Upper lobe of left lung (tissue), 6 donors: ENCODE results near the gene TBP. TPM values are rescaled to one million over a fixed set of nuclear protein-coding genes. Genes with fewer than 3 reads are reported as not detected.
A peak's percentile ranks its signal among the peaks of the same experiment; 100 is the strongest.
"Not testable (repeated sequence)": the region's sequence is repeated elsewhere in the genome, so short reads cannot be mapped to it uniquely, and the experiment has no call there.

Experiments used
- ATAC-seq, 2 donors: fragments of 200-7000 bp; cut with Tn5 transposase; one replicate each; pipeline ENCODE4 v1.9.1; 2022; ENCODE audit warnings: mild to moderate bottlenecking in 2 of 2, moderate library complexity in 2 of 2; ENCODE audit not compliant: low FRiP score in 2 of 2
- DNase-seq, 2 donors: peaks; one replicate each; pipeline ENCODE4 v3.0.0-alpha.2; 2019 to 2020
- H3K27ac ChIP-seq, 4 donors: fragments of 200-600 bp; sonication (generic); one replicate each; pipeline ENCODE4 v1.5.1; 2016 to 2019
- H3K27me3 ChIP-seq, 4 donors: fragments of 200-600 bp; sonication (generic); one replicate each; pipeline ENCODE4 v1.5.1; 2017 to 2019
- H3K36me3 ChIP-seq, 4 donors: fragments of 200-600 bp; sonication (generic); one replicate each; pipeline ENCODE4 v1.5.1; 2016 to 2019
- H3K4me1 ChIP-seq, 4 donors: fragments of 200-600 bp; sonication (generic); one replicate each; pipeline ENCODE4 v1.5.1; 2018 to 2019
- H3K4me3 ChIP-seq, 4 donors: fragments of 200-600 bp; sonication (generic); one replicate each; pipeline ENCODE4 v1.5.1; 2017 to 2019; ENCODE audit warnings: mild to moderate bottlenecking in 2 of 4, moderate library complexity in 1 of 4
- H3K9me3 ChIP-seq, 4 donors: fragments of 200-600 bp; sonication (generic); one replicate each; pipeline ENCODE4 v1.5.1; 2018 to 2019
- CTCF ChIP-seq, 6 experiments: fragments of 450-650 bp in 4 of 6; fragments of 200-600 bp in 2 of 6; sonication (generic) in 2 of 6; IDR thresholded peaks; one replicate each; pipeline ENCODE4 v1.5.1; 2016 to 2019; ENCODE audit warnings: antibody characterized with exemption in 6 of 6
- EP300 ChIP-seq, 4 donors: sonication (generic); formaldehyde crosslinking; IDR thresholded peaks; one replicate each; pipeline ENCODE4 v1.5.1; 2017; ENCODE audit warnings: antibody characterized with exemption in 4 of 4, control low read depth in 2 of 4
- POLR2A ChIP-seq, 4 donors: fragments of 450-650 bp; IDR thresholded peaks; one replicate each; pipeline ENCODE4 v1.5.1; 2016 to 2017; ENCODE audit warnings: antibody characterized with exemption in 4 of 4, mild to moderate bottlenecking in 2 of 4
- POLR2AphosphoS5 ChIP-seq, 2 donors: sonication (generic); formaldehyde crosslinking; IDR thresholded peaks; one replicate each; pipeline ENCODE4 v1.5.1; 2017; ENCODE audit warnings: antibody characterized with exemption in 2 of 2
- WGBS, 2 donors: methylation state at CpG; one replicate each; pipeline ENCODE4 v1.1.5; 2017 to 2018; 5-methylcytosine and 5-hydroxymethylcytosine counted together
- total RNA-seq, 6 donors: library from RNA; depleted of rRNA in 4 of 6; stranded (reverse); fragments of >200 nt in 4 of 6; gene quantifications; one replicate each; pipeline versions ENCODE4 v1.1.0 to v1.2.1, GENCODE V29; 2016 to 2021
- donor health status: DM: no; HTN: no; CAD: no; lungs with moderate emphysema.
- donor health status: DM: no; HTN: yes; CAD: no; lungs with severe emphysema.

Gene TBP
- total RNA-seq, 6 donors from 2014 or later = 13.8 to 59.7 (median 16.9) TPM

- Histone ChIP-seq H3K27me3 (no peaks in the 10 kb centered on the region), H3K36me3 (no peaks in the 10 kb centered on the region), H3K4me1 (peaks cover 16 to 22% (median 21%) of the 10 kb centered on the region in 4 donors), H3K9me3 (no peaks in the 10 kb centered on the region), H3K4me3 (no peak overlapping the region), H3K27ac (peak overlapping the region in 3 of 4 donors; percentile 41 to 63 (median 61))
- no peak for TF ChIP-seq CTCF (IDR thresholded peaks at IDR 0.05)
- TF ChIP-seq EP300 (IDR thresholded peaks at IDR 0.05) = no peak
- TF ChIP-seq POLR2AphosphoS5 (IDR thresholded peaks at IDR 0.05) = no peak
- no peak for TF ChIP-seq POLR2A (IDR thresholded peaks at IDR 0.05)
- DNase-seq = peak in 1 of 2 donors; percentile 18
- 69 to 74% methylated on average over 5 to 10 of the region's 10 CpGs for WGBS, 2 donors
- no peak for ATAC-seq
These were observed 31.5 kb upstream of the TBP start for GRCh38 chr6:170522565-170523183.

- Histone ChIP-seq H3K27ac (peak overlapping the region; percentile 5 to 67 (median 54)), H3K27me3 (no peaks in the 10 kb centered on the region), H3K4me3 (no peak overlapping the region), H3K4me1 (peaks cover 16 to 22% (median 21%) of the 10 kb centered on the region in 4 donors), H3K36me3 (no peaks in the 10 kb centered on the region), H3K9me3 (no peaks in the 10 kb centered on the region)
- ATAC-seq (peak in 1 of 2 donors; percentile 51), DNase-seq (no peak)
- TF ChIP-seq POLR2AphosphoS5 (IDR thresholded peaks at IDR 0.05) = no peak
- peak in 1 of 4 donors; percentile 10 for TF ChIP-seq EP300 (IDR thresholded peaks at IDR 0.05)
- no peak for TF ChIP-seq POLR2A (IDR thresholded peaks at IDR 0.05)
- 46 to 56% methylated on average over 9 of the region's 9 CpGs for WGBS, 2 donors
These were observed 30.7 kb upstream of the TBP start for GRCh38 chr6:170523256-170524171.

GRCh38 chr6:170524172-170524502 lies 30.0 kb upstream of the TBP start:
- ATAC-seq = no peak
- H3K4me1 ChIP-seq = peaks cover 16 to 22% (median 21%) of the 10 kb centered on the region in 4 donors
- no peak for TF ChIP-seq EP300 (IDR thresholded peaks at IDR 0.05)
- no peak for TF ChIP-seq POLR2AphosphoS5 (IDR thresholded peaks at IDR 0.05)
- no peak for TF ChIP-seq CTCF (IDR thresholded peaks at IDR 0.05)
- TF ChIP-seq POLR2A (IDR thresholded peaks at IDR 0.05) = no peak
- no peak overlapping the region for H3K4me3 ChIP-seq
- DNase-seq = no peak
- WGBS, 2 donors = 61 to 72% methylated on average over 5 of the region's 5 CpGs
- peak overlapping the region; percentile 5 to 67 (median 38) for H3K27ac ChIP-seq
- H3K27me3 ChIP-seq = no peaks in the 10 kb centered on the region
- no peaks in the 10 kb centered on the region for H3K36me3 ChIP-seq
- no peaks in the 10 kb centered on the region for H3K9me3 ChIP-seq

- H3K4me3 ChIP-seq = no peak overlapping the region
- ATAC-seq = no peak
- DNase-seq = no peak
- H3K36me3 ChIP-seq = no peaks in the 10 kb centered on the region
- H3K27ac ChIP-seq = no peak overlapping the region
- no peaks in the 10 kb centered on the region for H3K9me3 ChIP-seq
- H3K4me1 ChIP-seq = peaks cover 16 to 22% (median 21%) of the 10 kb centered on the region in 4 donors
- TF ChIP-seq POLR2AphosphoS5 (IDR thresholded peaks at IDR 0.05) (no peak), CTCF (IDR thresholded peaks at IDR 0.05) (no peak), POLR2A (IDR thresholded peaks at IDR 0.05) (no peak), EP300 (IDR thresholded peaks at IDR 0.05) (no peak)
- H3K27me3 ChIP-seq = no peaks in the 10 kb centered on the region
- WGBS, 2 donors = 57 to 60% methylated on average over 7 of the region's 7 CpGs
These were observed 28.4 kb upstream of the TBP start for GRCh38 chr6:170525795-170526194.

- H3K36me3 ChIP-seq = peaks cover 0 to 13% (median 8%) of the 10 kb centered on the region in 4 donors
- not testable (repeated sequence) for ATAC-seq, DNase-seq, H3K4me3 ChIP-seq, H3K27me3 ChIP-seq, H3K9me3 ChIP-seq, H3K27ac ChIP-seq
- 83 to 90% methylated on average over 5 of the region's 5 CpGs for WGBS, 2 donors
- peaks cover 9 to 17% (median 13%) of the 10 kb centered on the region in 4 donors for H3K4me1 ChIP-seq
These were observed 26.2 kb upstream of the TBP start for GRCh38 chr6:170527995-170528394.
